Measurements from ENCODE around the gene ZSCAN12. TPM values are rescaled to one million over a fixed set of nuclear protein-coding genes. Genes with fewer than 3 reads are reported as not detected.
"Not testable (repeated sequence)": the region's sequence is repeated elsewhere in the genome, so short reads cannot be mapped to it uniquely, and the experiment has no call there.

The ZSCAN12 gene
- total RNA-seq, 1 experiment from 2014 or later: 7.8 TPM

DNA sequence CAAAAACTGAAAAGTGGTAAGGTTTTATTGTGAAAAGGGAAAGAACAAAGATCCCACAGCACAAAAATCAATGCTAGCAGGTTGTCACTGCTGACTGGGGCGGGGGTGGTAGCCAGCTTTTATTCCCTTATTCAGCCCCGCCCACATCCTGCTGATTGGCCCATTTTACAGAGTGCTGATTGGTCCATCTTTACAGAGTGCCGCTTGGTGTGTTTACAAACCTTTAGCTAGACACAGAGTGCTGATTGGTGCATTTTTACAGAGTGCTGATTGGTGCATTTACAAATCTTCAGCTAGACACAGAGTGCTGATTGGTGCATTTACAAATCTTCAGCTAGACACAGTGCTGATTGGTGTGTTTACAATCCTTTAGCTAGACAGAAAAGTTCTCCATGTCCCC is 45.2 kb upstream of the ZSCAN12 start:
- H3K9me3 Mint-ChIP-seq: peaks cover 16% of the 10 kb centered on the region
- H3K4me1 Mint-ChIP-seq: peaks cover 16% of the 10 kb centered on the region
- H3K27me3 Mint-ChIP-seq (ENCODE audit: low read depth); ATAC-seq; H3K27ac Mint-ChIP-seq; CTCF ChIA-PET; H3K36me3 Mint-ChIP-seq; H3K4me3 Mint-ChIP-seq; POLR2A ChIA-PET: not testable (repeated sequence)
- peak; percentile 23 for DNase-seq (ENCODE audit: low spot score)
- peak; percentile 75 for TF ChIP-seq NFYB (CRISPR knock-in tag; conservative IDR thresholded peaks at IDR 0.05; ENCODE audit: low read depth)

DNA sequence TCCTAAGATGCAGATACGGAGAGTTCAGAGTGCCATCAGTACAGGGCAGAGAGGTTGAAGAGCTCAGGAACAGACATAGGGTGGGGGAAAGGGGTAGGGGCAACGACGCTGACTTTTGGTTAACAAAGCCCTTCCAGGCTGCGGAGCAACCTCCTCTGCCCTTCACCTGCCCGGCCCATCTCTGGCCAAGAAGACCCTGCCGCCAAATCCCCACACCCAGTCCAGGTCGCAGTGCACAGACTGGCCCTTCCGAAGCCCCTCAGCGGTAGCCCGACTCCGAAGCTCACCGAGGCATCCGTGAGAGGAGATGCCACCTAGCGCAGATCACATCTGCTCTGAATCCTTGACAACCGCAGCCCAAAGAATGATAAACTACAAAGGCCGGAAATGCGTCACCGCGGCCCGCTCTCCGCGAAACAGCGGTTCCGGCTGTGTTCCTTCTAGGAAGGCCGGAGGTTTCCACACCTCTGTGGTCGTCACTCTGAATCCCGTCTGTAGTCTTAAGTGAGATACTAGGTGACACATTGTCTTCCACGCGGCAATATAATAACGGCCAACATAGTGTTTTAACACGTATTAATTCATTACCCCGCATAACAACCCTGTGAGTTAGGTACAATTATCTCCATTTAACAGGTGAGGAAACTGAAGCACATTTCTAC is 43.7 kb upstream of the ZSCAN12 start, which contains the start of gene ZSCAN23:
TSS of gene ZSCAN23 (minus strand) at position 380 of the 662 bp plus-strand sequence. CDS start 7,225 bp downstream, outside the sequence.
- POLR2A ChIA-PET: interaction anchor here (0.5 to 1.0 kb wide), 2 partner anchors 41 to 285 kb away, joined by 3 read pairs; no protein-coding TSS in a partner anchor
- peaks cover 16% of the 10 kb centered on the region for H3K4me1 Mint-ChIP-seq
- peaks cover 2% of the 10 kb centered on the region; the same call in 1 of the 2 replicates for H3K36me3 Mint-ChIP-seq
- DNase-seq (ENCODE audit: low spot score): peak; percentile 80
- peaks cover 16% of the 10 kb centered on the region for H3K9me3 Mint-ChIP-seq
- ATAC-seq: peak; percentile 86
- H3K27me3 Mint-ChIP-seq (ENCODE audit: low read depth): peaks cover 6% of the 10 kb centered on the region
- CTCF ChIA-PET: interaction anchor here (1.2 to 1.5 kb wide), 2 partner anchors 88 to 99 kb away, joined by 3 read pairs; no protein-coding TSS in a partner anchor
- peak within 1 kb of the TSS; percentile 99 for H3K27ac Mint-ChIP-seq
- H3K4me3 Mint-ChIP-seq: no peak within 1 kb of the TSS; the same call in none of the 2 replicates
- TF ChIP-seq SP1 (CRISPR knock-in tag; conservative IDR thresholded peaks at IDR 0.05) (0 out of 2 replicates have a peak, but pooled peaks have one; percentile 21), NFATC4 (CRISPR knock-in tag; IDR thresholded peaks at IDR 0.05) (no peak), CREM (CRISPR knock-in tag; IDR thresholded peaks at IDR 0.05) (peak; percentile 87), FOXJ3 (CRISPR knock-in tag; IDR thresholded peaks at IDR 0.05; ENCODE audit: borderline replicate concordance) (no peak), NR3C1 (CRISPR knock-in tag; conservative IDR thresholded peaks at IDR 0.05; ENCODE audit: low read depth) (no peak), ZNF121 (CRISPR knock-in tag; IDR thresholded peaks at IDR 0.05) (no peak), GABPB1 (CRISPR knock-in tag; IDR thresholded peaks at IDR 0.05) (no peak), TCF7 (CRISPR knock-in tag; IDR thresholded peaks at IDR 0.05; ENCODE audit: low read depth) (no peak), CBFB (CRISPR knock-in tag; IDR thresholded peaks at IDR 0.05; ENCODE audit: low read depth) (no peak), MXD4 (CRISPR knock-in tag; IDR thresholded peaks at IDR 0.05; ENCODE audit: borderline replicate concordance) (no peak)
- TF ChIP-seq, protein P1, sequence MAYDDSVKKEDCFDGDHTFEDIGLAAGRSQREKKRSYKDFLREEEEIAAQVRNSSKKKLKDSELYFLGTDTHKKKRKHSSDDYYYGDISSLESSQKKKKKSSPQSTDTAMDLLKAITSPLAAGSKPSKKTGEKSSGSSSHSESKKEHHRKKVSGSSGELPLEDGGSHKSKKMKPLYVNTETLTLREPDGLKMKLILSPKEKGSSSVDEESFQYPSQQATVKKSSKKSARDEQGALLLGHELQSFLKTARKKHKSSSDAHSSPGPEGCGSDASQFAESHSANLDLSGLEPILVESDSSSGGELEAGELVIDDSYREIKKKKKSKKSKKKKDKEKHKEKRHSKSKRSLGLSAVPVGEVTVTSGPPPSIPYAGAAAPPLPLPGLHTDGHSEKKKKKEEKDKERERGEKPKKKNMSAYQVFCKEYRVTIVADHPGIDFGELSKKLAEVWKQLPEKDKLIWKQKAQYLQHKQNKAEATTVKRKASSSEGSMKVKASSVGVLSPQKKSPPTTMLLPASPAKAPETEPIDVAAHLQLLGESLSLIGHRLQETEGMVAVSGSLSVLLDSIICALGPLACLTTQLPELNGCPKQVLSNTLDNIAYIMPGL (CRISPR knock-in tag; IDR thresholded peaks at IDR 0.05): no peak
- TF ChIP-seq, protein P2, sequence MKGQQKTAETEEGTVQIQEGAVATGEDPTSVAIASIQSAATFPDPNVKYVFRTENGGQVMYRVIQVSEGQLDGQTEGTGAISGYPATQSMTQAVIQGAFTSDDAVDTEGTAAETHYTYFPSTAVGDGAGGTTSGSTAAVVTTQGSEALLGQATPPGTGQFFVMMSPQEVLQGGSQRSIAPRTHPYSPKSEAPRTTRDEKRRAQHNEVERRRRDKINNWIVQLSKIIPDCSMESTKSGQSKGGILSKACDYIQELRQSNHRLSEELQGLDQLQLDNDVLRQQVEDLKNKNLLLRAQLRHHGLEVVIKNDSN (CRISPR knock-in tag; IDR thresholded peaks at IDR 0.05): peak; percentile 25; the same call in 1 of the 2 replicates
- TF ChIP-seq, protein P3, sequence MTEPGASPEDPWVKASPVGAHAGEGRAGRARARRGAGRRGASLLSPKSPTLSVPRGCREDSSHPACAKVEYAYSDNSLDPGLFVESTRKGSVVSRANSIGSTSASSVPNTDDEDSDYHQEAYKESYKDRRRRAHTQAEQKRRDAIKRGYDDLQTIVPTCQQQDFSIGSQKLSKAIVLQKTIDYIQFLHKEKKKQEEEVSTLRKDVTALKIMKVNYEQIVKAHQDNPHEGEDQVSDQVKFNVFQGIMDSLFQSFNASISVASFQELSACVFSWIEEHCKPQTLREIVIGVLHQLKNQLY (CRISPR knock-in tag; IDR thresholded peaks at IDR 0.05): no peak
- TF ChIP-seq, protein P4, sequence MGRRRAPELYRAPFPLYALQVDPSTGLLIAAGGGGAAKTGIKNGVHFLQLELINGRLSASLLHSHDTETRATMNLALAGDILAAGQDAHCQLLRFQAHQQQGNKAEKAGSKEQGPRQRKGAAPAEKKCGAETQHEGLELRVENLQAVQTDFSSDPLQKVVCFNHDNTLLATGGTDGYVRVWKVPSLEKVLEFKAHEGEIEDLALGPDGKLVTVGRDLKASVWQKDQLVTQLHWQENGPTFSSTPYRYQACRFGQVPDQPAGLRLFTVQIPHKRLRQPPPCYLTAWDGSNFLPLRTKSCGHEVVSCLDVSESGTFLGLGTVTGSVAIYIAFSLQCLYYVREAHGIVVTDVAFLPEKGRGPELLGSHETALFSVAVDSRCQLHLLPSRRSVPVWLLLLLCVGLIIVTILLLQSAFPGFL (CRISPR knock-in tag; IDR thresholded peaks at IDR 0.05; ENCODE audit: borderline replicate concordance): no peak
- TF ChIP-seq, protein P5, sequence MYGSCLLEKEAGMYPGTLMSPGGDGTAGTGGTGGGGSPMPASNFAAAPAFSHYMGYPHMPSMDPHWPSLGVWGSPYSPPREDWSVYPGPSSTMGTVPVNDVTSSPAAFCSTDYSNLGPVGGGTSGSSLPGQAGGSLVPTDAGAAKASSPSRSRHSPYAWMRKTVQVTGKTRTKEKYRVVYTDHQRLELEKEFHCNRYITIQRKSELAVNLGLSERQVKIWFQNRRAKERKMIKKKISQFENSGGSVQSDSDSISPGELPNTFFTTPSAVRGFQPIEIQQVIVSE (CRISPR knock-in tag; IDR thresholded peaks at IDR 0.05; ENCODE audit: borderline replicate concordance): no peak
- TF ChIP-seq, protein P6, sequence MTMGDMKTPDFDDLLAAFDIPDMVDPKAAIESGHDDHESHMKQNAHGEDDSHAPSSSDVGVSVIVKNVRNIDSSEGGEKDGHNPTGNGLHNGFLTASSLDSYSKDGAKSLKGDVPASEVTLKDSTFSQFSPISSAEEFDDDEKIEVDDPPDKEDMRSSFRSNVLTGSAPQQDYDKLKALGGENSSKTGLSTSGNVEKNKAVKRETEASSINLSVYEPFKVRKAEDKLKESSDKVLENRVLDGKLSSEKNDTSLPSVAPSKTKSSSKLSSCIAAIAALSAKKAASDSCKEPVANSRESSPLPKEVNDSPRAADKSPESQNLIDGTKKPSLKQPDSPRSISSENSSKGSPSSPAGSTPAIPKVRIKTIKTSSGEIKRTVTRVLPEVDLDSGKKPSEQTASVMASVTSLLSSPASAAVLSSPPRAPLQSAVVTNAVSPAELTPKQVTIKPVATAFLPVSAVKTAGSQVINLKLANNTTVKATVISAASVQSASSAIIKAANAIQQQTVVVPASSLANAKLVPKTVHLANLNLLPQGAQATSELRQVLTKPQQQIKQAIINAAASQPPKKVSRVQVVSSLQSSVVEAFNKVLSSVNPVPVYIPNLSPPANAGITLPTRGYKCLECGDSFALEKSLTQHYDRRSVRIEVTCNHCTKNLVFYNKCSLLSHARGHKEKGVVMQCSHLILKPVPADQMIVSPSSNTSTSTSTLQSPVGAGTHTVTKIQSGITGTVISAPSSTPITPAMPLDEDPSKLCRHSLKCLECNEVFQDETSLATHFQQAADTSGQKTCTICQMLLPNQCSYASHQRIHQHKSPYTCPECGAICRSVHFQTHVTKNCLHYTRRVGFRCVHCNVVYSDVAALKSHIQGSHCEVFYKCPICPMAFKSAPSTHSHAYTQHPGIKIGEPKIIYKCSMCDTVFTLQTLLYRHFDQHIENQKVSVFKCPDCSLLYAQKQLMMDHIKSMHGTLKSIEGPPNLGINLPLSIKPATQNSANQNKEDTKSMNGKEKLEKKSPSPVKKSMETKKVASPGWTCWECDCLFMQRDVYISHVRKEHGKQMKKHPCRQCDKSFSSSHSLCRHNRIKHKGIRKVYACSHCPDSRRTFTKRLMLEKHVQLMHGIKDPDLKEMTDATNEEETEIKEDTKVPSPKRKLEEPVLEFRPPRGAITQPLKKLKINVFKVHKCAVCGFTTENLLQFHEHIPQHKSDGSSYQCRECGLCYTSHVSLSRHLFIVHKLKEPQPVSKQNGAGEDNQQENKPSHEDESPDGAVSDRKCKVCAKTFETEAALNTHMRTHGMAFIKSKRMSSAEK (CRISPR knock-in tag; IDR thresholded peaks at IDR 0.05; ENCODE audit: borderline replicate concordance): no peak
- TF ChIP-seq, protein P7, sequence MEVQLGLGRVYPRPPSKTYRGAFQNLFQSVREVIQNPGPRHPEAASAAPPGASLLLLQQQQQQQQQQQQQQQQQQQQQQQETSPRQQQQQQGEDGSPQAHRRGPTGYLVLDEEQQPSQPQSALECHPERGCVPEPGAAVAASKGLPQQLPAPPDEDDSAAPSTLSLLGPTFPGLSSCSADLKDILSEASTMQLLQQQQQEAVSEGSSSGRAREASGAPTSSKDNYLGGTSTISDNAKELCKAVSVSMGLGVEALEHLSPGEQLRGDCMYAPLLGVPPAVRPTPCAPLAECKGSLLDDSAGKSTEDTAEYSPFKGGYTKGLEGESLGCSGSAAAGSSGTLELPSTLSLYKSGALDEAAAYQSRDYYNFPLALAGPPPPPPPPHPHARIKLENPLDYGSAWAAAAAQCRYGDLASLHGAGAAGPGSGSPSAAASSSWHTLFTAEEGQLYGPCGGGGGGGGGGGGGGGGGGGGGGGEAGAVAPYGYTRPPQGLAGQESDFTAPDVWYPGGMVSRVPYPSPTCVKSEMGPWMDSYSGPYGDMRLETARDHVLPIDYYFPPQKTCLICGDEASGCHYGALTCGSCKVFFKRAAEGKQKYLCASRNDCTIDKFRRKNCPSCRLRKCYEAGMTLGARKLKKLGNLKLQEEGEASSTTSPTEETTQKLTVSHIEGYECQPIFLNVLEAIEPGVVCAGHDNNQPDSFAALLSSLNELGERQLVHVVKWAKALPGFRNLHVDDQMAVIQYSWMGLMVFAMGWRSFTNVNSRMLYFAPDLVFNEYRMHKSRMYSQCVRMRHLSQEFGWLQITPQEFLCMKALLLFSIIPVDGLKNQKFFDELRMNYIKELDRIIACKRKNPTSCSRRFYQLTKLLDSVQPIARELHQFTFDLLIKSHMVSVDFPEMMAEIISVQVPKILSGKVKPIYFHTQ (CRISPR knock-in tag; IDR thresholded peaks at IDR 0.05): no peak
- TF ChIP-seq, protein P8, sequence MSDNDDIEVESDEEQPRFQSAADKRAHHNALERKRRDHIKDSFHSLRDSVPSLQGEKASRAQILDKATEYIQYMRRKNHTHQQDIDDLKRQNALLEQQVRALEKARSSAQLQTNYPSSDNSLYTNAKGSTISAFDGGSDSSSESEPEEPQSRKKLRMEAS (CRISPR knock-in tag; IDR thresholded peaks at IDR 0.05): peak; percentile 62
